GM11168 (cell line): ENCODE data around the gene VAPA.
"Not testable (repeated sequence)": the region's sequence is repeated elsewhere in the genome, so short reads cannot be mapped to it uniquely, and the experiment has no call there.

Experiments
- in situ Hi-C: fragments of 300-500 bp; cut with MboI; formaldehyde crosslinking; loops from one replicate; pipeline ENCODE4 v1.12.0; 2022; ENCODE audit warnings: low sequenced_read_pairs; ENCODE audit not compliant: unreplicated experiment

VAPA gene

GRCh38 chr18:9885170-9886004 is 28.4 kb upstream of the VAPA start, which contains the start of gene TXNDC2:
Gene TXNDC2 (plus strand): TSS chr18:9885973. CDS start chr18:9886681, 708 bp downstream.
- in situ Hi-C loops = no loop called here

DNA sequence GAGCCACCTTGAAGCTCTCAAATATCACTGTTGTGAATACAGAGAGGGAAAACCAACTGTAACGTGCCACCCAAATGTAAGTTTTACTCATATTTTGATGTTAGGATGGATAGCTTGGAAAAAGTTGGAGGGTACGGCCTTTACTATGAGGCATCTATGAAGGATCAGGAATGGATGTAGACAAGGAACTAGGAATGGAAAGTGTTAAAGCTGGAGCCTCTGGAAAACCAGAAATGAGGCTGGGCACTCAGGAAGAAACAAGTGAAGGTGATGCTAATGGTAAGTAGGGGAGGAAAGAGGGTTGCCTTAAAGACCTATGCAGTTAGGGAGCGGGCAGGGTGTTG is 27.8 kb upstream of the VAPA start:
- in situ Hi-C loops = no loop called here

- in situ Hi-C loops = no loop called here
Observed at GRCh38 chr18:9887992-9888391, 25.8 kb upstream of the VAPA start.

DNA sequence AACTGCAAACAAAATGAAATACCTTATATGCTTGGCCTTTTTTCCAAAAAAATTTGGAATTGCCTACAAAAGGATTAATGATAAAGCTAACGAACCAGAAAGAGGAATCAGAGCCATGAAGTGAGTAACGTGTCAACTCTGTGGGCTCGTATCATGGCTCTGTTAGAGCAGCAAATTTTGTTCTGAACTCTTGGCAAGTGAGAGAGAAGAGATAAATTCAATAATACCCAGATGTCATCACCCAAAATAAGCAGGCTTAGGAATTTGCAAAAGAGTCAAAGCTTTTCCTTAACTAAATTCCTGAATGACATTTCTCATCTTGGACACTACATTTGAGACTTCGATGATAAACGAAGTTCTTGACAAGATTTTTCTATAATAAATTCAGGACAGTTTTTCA is 23.6 kb upstream of the VAPA start:
- in situ Hi-C loops = no loop called here

- in situ Hi-C loops = no loop called here
Observed at GRCh38 chr18:9890957-9891356, 22.9 kb upstream of the VAPA start.

DNA sequence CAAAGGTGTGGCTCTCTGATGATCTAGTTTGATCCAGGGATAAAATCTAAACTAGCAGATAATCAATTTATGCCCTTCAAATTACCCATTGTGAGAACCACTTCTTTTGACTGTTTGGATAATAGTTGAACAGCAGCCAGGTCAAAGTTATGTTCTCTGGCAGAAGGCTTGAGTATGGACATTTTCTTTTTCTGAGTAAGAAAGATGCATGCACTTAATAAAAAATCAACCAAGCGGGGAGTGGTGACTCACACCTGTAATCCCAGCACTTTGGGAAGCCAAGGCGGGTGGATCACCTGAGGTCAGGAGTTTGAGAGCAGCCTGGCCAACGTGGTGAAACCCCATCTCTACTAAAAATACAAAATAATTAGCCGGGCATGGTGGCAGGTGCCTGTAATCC is 22.3 kb upstream of the VAPA start:
- in situ Hi-C loops = not testable (repeated sequence)

DNA sequence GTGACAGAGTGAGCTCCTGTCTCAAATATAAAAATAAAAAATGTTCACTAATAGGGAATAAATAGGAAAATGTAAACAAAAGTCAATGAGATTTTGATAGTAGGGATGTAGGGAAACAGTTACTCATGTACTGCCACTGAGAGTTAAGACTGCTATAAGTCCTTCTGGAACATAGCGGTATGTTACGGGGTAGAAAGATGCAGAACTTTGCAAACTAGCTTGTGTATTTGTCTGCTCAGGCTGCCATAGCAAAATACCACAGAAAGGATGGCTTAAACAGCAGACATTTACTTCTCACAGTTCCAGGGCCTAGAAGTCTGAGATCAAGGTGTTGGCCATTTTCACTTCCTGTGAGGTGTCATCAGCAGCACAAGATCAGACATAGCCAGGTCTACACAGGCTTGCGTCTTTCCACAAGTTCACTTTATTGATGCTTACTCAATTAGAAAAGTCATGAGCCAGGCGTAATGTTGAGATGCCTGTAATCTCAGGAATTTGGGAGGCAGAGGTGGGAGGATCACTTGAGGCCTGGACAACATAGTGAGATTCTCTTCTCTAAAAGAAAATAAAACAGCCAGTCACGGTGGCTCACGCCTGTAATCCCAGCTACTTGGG is 19.3 kb upstream of the VAPA start:
- in situ Hi-C loops = no loop called here

GRCh38 chr18:9897129-9897528 is 16.7 kb upstream of the VAPA start:
- in situ Hi-C loops = no loop called here

- in situ Hi-C loops = not testable (repeated sequence)
Observed at GRCh38 chr18:9897787-9898291, 16.0 kb upstream of the VAPA start.

DNA sequence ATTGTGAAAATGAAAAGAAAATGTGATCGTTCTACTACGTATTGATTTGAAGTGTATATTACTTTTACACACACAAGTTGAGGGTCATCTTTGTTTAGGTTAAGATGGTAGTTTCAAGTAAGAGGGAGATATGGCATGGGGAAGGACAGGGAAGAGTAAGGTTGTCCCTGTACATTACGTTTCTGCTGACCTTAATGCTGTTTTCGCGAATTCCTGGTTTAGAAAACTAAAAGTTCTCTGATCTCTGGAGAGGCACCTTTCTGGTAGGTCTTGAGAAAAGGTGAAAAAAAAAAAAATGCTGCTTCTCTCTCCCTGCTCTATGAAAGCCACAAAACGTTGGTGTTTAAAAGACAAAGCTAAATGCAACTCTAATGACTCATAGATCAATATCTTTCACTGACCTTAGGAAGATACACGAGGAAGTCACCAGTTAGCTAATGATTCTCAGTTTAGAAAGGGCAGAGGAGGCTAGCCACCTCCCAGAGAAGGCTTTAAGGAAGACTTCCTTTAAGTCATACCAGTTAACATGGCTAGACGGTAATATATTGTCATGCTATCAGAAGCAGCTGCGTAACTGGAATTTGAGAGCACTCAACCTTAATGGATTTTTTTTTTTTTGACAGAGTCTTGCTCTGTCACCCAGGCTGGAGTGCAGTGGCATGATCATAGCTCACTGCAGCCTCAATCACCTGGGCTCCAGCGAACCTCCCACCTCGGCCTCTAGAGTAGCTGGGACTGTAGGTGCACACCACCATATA is 14.8 kb upstream of the VAPA start:
- in situ Hi-C loops = no loop called here

DNA sequence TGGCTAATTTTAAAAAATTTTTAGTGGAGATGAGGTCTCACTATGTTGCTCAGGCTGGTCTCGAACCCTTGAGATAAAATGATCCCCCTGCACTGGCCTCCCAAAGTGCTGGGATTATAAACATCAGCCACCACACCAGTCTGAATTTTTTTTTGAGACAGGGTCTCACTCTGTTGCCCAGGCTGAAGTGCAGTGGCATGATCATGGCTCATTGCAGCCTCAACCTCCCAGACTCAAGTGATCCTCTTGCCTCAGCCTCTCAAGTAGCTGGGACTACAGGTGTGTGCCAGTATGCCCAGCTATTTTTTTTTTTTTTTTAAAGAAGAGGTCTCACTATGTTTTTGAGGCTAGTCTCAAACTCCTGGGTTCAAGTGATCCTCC is 14.3 kb upstream of the VAPA start:
- in situ Hi-C loops = not testable (repeated sequence)

GRCh38 chr18:9900699-9901098 is 13.1 kb upstream of the VAPA start:
- in situ Hi-C loops = no loop called here

GRCh38 chr18:9901377-9901776 is 12.4 kb upstream of the VAPA start:
- in situ Hi-C loops = no loop called here

DNA sequence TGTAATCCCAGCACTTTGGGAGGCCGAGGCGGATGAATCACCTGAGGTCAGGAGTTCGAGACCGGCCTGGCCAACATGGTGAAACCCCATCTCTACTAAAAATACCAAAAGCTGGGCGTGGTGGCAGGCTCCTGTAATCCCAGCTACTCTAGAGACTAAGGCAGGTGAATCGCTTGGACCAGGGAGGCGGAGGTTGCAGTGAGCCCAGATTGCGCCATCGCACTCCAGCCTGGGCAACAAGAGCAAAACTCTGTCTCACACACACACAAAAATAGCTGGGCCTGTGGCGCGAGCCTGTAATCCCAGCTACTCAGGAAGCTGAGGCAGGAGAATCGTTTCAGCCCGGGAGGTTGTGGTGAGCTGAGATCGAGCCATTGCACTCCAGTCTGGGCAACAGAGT is 11.6 kb upstream of the VAPA start:
- in situ Hi-C loops = not testable (repeated sequence)

GRCh38 chr18:9902832-9903231 is 11.0 kb upstream of the VAPA start:
- in situ Hi-C loops = no loop called here

- in situ Hi-C loops = no loop called here
Observed at GRCh38 chr18:9905401-9905922, 8.4 kb upstream of the VAPA start.

- in situ Hi-C loops = no loop called here
Observed at GRCh38 chr18:9906481-9906880, 7.3 kb upstream of the VAPA start.

- in situ Hi-C loops = no loop called here
Observed at GRCh38 chr18:9907867-9908266, 5.9 kb upstream of the VAPA start.

DNA sequence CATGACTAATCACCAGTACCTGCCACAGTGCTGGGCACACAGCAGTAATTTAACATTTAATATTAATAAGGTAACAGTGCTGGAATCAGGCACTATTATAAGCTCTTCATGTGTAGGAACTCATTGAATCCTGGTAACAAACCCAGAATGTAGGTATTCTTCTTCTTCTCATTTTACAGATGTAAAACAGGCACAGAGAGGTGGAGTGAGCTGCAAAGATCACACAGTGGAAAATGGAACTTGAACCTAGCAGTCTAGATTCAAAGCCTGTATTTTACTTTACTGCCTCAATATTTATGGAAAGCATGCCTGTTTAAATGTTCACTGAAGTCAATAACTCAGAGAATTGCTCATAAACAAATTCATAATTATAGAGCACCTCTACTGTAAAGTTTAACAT is 3.7 kb upstream of the VAPA start:
- in situ Hi-C loops = no loop called here

GRCh38 chr18:9910661-9911060 is 3.2 kb upstream of the VAPA start:
- in situ Hi-C loops = no loop called here

DNA sequence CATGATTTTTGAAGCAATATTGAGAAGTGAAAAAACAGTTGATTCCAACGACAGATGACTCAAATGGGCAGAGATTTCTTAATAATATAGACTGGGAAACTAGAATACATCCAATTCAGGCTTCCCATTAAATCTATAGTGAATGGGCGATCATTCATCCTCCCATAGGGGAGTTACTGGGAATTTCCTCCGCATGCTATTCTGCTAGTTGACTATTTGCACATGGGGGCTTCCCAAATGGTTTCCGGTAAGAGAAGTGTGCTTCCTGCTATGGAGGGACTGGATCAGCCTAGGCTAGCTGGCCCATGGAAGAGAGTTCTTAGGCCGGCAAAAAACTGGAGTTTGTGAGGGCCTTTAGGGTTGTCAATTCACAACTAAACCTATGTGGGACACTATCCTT is 2.6 kb upstream of the VAPA start:
- in situ Hi-C loops = no loop called here
